ENCODE measurements around the gene EZH1.

Gene EZH1

DNA sequence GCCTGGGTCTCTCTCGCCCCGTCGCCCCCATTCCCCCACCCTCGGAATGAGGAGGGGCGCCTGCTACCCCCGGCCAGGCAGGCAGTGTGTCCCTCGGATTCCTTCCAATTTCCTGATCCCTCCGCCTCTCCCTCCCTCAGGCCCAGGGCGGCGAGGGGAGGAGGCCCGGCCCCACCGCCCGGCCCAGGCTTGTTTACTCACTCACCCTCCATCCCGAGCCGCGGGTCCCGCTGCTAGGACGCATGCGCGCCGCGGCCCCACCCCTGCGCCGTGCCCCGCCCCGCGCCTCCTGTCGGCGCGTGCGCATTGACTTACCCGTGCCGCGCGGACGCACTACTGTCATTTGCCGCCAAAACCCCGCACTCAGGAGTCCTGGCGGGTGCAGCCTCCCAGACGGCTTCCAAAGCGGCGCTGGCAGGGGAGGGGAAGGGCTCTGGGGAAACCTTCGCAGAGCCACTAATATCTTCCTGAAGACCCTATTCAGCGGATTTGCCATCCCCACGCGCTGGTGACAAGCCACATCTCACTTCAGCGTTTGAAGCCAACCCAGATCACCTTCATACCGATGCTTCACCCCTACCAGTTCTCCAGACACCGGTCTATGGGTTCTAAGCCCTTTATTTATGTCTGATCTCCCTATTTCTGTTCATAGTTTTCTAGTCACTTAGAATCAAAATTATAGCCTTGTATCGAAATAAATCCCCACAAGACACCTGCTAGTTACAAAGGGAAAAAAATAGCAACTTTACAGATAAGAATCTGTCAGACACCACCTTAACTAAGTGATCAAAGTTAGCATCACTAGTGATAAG lies at the start of gene EZH1:
Gene EZH1 (minus strand): TSS at position 235 of the 812 bp plus-strand sequence. CDS start 16,099 bp downstream, outside the sequence.
- peak; percentile 88 to 89 for DNase-seq (ENCODE audit: low read depth in 2 of 2)

DNA sequence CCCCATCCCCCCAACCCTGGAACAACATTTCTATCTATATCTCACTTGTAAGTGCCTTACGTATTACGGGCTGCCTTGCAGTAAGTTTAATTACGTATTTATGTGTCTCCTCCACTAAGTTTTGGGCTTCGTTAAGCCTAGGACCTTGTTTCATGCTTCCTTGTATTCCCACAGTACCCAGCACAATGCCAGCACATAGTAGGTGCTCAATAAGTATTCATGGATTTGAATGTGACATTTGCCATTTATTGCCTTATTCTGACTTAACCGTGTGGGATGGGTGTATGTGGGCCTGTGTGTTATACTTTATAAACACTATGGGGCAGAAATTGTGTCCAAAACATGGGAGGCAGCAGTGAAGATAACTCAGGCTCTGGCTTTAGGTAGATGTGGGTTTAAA lies 47.7 kb upstream of the EZH1 start:
- no peak for DNase-seq (ENCODE audit: low read depth in 2 of 2)

- no peak for DNase-seq (ENCODE audit: low read depth in 2 of 2)
These were observed 47.1 kb upstream of the EZH1 start for GRCh38 chr17:42791948-42792347.

- no peak for DNase-seq (ENCODE audit: low read depth in 2 of 2)
These were observed 42.4 kb upstream of the EZH1 start for GRCh38 chr17:42787266-42787665.

DNA sequence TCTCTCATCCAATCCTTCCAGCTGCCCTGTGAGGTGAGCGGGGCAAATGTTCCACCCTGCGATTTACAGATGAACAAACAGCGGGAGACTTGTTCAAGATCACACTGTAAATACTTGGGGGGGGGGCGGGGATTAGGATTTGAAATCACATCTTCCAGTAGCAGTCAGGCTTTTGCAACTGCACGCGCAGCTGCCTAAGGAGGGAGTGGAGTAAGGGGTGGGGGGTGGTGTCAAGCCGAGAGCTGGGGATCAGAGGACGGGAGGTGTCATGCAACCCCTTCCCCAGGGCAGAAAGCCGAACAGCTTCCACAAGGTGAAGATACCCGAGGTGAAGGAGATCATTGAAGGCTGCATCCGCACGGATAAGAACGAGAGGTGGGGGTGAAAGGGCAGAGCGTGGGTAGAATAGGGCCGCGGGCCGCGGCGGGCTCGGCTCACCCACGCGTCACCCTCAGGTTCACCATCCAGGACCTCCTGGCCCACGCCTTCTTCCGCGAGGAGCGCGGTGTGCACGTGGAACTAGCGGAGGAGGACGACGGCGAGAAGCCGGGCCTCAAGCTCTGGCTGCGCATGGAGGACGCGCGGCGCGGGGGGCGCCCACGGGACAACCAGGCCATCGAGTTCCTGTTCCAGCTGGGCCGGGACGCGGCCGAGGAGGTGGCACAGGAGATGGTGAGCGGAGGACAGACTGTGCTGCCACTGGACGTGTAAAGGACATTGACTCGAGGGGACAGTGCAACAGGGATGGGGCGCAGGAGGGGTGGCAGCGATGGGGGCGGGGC lies 40.2 kb upstream of the EZH1 start:
- no peak for DNase-seq (ENCODE audit: low read depth in 2 of 2)

DNA sequence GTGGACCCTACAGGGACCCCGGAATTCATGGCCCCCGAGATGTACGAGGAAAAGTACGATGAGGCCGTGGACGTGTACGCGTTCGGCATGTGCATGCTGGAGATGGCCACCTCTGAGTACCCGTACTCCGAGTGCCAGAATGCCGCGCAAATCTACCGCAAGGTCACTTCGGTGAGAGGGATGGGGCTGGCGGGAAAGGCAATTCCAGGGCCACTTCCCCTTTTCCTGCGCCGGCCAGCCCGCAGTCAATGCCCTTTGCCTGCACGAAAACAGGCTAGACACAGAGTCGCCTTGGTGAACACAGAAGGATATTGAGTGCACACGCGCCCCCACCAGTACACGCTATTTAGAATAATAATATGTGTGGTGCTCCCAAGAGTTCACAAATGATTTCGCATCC lies 39.6 kb upstream of the EZH1 start:
- DNase-seq (ENCODE audit: low read depth in 2 of 2), result no peak

GRCh38 chr17:42783791-42784138 lies 38.9 kb upstream of the EZH1 start:
- no peak for DNase-seq (ENCODE audit: low read depth in 2 of 2)

DNA sequence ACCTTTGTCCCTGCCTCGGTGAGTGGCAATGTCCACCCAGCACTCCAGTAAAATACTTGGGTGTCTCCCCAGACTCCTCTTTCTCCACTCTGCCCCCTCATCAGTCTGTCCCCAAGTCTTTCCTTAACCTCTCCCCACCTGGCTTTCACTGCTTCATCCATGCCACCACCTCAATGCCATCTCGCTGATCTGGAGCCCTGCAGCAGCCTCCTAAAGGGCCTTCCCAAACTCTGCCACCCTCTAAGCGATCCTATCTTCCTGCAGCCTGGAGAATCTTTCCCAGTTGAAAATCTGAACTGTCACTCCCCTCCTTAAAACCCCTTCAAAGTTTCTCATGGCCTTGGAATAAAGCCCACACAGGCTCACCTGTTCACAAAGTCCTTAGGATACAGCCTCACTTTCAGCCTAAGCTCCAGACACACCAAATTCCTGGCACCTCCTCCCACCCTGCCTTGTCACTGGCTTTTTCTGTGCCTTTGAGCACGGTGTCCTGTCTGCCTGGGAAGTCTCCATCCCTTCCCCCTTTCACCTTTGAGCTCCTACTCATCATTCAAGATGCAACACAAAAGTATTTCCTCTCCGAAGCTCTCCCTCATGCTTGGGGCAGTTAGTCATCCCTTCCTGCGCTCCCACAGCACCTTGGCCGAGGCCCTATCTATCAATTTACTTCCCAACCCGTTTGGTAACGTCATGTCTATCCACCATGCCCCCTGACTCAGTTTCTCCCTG lies 38.4 kb upstream of the EZH1 start:
- no peak for DNase-seq (ENCODE audit: low read depth in 2 of 2)

- DNase-seq (ENCODE audit: low read depth in 2 of 2), result no peak
These were observed 37.6 kb upstream of the EZH1 start for GRCh38 chr17:42782166-42783061.

DNA sequence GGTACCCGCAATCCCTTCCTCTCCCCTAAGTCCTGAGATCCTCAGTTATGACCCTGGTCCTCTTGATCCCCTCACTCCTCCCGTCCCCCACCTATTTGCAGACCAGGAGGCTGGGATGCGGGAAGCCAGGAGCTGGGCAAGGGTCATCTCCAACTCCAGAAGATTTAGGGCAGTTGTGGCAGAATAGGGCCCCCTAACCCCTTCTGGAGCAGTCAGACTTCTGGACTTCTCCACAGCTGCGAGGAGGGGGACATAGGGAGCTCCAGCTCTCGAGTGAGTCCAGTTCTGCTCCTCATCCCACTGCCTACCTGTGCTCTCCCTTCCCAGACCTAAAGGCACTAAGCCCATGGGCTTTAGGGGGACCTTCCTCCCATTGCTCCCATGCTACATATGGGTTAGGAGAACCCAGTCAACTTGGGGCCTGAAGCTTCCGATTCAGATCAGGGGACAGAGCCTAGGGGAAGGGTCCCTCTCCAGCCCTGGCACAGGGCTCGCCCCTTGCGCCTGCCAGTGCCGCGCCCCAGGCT lies 36.9 kb upstream of the EZH1 start:
- DNase-seq (ENCODE audit: low read depth in 2 of 2), result no peak

DNA sequence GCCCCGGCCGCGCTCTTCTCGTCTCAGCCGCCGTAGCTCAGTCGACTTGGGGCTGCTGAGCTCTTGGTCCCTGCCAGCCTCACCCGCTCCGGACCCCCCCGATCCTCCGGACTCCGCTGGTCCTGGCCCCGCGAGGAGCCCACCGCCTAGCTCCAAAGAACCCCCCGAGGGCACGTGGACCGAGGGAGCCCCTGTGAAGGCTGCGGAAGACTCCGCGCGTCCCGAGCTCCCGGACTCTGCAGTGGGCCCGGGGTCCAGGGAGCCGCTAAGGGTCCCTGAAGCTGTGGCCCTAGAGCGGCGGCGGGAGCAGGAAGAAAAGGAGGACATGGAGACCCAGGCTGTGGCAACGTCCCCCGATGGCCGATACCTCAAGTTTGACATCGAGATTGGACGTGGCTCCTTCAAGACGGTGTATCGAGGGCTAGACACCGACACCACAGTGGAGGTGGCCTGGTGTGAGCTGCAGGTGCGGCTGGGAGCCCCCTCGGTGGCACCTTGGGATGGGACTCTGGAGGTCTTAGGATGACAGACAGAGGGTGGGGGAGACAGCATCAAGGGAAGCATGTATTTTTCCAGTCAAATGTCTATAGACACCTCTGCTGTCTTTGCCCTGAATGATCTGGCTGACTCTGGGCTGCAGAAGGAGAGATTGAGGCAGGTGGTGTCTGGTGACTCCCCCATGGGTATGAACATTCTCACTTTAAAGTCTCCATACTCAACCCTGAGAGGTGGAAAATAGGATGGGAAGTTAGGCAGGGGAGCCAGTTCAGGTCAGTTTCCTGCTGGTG lies 36.2 kb upstream of the EZH1 start:
- DNase-seq (ENCODE audit: low read depth in 2 of 2), result no peak

- no peak for DNase-seq (ENCODE audit: low read depth in 2 of 2)
These were observed 35.4 kb upstream of the EZH1 start, which contains the start of gene WNK4 for GRCh38 chr17:42779936-42780850. Gene WNK4 (plus strand): TSS chr17:42780610. CDS start chr17:42780699, 89 bp downstream.

DNA sequence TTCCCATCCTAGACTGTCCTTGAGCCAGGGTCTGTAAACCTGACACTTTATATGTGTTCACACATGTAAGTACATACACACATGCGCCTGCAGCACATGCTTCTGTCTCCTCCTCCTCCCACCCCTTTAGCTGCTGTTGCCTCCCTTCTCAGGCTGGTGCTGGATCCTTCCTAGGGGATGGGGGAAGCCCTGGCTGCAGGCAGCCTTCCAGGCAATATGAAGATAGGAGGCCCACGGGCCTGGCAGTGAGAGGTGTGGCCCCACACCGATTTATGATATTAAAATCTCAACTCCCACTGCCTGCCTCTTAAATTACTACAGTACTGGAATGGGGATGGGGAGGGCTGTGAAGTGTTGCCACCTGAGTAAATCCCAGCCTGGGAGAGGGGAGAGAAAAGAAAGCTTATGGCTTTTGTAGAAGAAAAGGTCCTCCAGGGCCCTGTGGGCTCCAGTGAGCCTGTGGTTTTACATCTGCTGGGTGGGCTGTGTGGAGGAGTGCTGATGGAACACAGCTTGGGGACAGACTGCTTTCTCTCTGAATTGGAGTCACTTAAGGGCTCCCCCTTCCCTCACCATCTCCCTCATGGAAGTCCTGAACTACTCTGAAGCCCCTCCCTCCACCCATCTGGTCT lies 34.6 kb upstream of the EZH1 start:
- no peak for DNase-seq (ENCODE audit: low read depth in 2 of 2)

- DNase-seq (ENCODE audit: low read depth in 2 of 2), result no peak
These were observed 33.7 kb upstream of the EZH1 start for GRCh38 chr17:42778570-42778969.

- no peak for DNase-seq (ENCODE audit: low read depth in 2 of 2)
These were observed 30.8 kb upstream of the EZH1 start for GRCh38 chr17:42775534-42776098.

DNA sequence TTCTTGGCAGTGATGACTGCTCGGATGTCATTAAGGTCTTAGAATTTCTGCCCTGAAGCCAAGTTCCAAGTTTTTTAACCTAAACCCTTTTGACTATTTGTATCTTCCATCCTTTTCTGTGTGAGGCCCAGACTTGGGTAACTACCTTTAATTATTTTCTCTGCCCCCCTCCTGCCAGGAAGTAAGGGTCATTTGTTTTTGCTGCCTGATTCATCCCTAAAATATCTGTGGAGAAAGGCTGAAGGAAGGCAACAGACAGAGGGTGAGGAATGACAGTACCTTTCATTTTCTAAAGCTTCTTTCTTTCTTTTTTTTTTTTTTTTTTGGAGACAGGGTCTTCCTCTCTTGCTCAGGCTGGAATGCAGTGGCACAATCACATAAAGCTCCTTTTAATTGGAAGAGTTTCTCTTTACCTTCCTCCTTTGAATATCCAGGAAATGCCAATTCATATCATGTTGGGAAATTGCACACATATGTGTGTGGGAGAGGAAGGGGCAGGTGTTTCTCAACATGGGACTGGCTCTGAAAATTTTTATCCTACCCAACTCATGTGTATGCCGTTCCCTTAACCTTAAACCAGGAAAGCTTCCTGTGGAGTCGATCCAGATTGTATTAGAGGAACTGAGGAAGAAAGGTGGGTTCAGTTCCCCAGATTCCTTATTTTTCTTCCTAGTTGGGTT lies 29.4 kb upstream of the EZH1 start:
- no peak for DNase-seq (ENCODE audit: low read depth in 2 of 2)

DNA sequence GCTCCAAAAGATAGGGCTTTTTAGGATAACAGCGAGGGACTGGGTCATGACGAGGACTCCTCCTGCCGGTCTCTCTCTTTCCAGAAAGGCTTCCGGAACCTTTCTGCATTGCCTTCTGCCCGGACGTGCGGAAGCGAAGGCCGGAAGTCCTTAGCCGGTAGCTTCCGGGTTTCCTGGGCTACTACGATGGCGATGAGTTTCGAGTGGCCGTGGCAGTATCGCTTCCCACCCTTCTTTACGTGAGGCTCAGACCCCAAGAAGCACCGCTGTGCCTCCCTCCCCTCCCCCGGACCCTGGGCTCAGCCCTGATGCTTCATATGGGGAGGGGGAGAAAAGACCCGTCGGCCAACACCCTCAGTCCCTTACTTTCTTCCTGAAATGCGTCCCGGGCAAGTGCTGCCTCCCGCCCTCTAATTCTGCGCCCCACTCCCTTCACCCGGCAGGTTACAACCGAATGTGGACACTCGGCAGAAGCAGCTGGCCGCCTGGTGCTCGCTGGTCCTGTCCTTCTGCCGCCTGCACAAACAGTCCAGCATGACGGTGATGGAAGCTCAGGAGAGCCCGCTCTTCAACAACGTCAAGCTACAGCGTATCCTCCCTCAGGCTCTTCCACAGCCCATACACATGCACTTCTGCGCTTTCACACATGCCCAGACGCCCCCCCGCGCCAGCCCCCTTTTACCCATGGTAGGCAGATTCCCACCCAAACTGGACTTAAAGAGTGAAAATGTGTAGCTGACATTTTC lies 28.6 kb upstream of the EZH1 start, which contains the start of gene VPS25:
Gene VPS25 (plus strand): TSS at position 160 of the 746 bp plus-strand sequence. CDS start 27 bp downstream, at position 187.
- peak; percentile 60 to 62 for DNase-seq (ENCODE audit: low read depth in 2 of 2)

Measured in stimulated activated CD4-positive, alpha-beta T cell treated with anti-CD3 and anti-CD28 coated beads, Interleukin-1b, Interleukin-23, amount 100 ng/mL, for 4 hours (primary cell).